ENCODE measurements around the gene TEAD1.

TEAD1 gene

DNA sequence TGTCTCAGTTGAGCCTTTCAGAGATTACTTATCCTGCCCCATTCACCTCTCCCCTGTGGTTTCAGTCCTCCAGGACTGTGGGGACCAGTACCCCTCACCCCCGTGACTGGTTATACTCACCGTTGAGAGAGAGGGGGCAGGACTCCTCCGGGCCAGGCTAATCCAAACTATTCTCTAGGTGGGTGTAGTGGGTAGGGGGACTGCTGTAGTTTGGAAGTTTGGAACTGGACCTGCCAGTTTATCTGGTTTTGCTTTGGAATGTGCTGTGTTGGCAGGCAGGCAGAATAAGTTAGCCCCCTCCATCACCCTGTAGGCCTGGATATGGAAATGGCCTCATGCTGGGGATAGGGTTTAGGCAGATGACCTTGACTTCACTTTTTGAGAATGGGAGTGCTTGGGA lies 13.5 kb downstream of the TEAD1 start:
- DNase-seq: no peak

GRCh38 chr11:12689029-12689755 lies 15.0 kb downstream of the TEAD1 start:
- no peak for DNase-seq

DNA sequence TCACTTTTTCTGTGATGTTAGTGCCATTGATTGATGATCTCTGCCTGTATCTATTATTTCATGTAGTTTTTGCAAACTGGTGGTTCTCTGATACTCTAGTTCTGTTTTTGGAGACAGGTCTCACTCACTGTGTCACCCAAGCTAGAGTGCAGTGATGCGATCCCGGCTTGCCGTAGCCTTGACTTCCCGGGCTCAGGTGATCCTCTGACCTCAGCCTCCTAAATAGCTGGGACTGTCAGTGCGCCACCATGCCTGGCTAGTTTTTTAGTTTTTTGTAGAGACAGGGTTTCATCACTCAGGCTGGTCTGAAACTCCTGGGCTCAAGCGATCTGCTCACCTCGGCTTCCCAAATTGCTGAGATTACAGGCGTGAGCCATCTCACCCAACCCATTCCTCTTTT lies 16.4 kb downstream of the TEAD1 start:
- DNase-seq: no peak

DNA sequence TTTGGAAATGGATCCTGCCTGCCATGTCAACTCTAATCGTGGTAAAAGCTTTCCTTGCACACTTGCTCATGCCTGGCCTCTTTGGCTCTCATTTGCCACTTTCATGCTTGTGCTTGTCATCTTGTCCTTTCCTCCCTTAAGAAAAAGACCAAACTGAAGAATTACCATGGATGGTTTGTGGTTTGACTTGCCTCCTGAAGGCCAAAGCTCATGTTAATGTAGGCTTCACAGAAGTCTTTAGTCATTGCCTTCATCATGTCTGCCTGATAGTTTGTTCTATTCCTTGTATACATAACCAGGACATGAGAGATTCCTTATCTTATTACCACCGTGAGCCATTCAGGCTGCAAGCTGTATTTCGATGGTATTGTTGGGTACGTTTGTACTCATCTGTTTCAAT lies 17.3 kb downstream of the TEAD1 start:
- DNase-seq: no peak

GRCh38 chr11:12692229-12693075 lies 18.2 kb downstream of the TEAD1 start:
- DNase-seq: no peak

DNA sequence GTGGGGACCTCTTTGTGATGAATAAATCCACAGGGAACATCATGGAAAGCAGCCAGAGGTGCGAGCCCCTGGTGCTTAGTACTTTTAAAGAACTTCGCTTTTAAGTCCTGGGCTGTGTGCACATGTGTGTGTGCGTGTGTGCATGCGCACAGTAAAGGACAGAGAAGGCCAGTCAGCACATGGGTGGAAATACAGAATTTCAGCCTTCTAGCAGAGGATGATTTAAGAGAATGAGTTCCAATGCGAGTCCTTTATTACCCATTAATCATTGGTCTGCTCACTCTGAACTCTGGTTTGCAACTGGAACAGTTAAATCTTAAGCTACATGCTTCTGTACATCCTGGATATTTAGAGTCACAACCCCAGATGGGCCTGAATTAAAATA lies 18.9 kb downstream of the TEAD1 start:
- no peak for DNase-seq

DNA sequence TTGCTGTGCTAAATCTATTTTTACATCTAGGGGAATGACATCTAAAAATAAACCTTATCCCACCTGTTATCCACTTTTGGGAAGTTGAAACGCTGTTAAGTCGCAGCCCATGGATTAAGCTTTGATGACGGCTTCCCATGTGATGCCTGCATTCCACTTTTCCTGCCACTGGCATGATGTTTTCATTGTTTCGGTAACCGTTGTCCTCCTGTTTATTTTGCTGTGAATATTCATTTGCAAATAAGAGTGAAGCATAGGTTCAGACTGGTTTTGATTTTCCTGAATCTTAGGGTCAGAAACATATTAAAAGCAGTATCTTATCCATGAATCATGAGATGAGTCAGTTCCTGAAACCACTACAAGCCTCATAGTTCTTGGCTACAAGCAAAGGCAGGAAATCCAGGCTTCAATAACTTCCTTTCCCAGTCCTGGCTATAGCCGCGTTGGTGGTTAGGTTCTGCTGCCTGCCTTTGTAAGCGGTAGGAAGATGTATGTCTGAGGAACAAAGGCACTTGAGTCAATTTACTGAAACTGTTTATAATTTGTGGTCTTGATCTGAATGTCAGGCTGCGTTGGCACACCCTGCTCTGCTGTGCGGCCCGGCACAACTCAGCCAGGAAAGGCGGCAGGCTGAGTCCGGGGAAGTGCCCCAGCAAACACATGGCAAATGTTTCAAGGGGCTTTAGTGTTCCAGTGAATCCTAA lies 19.4 kb downstream of the TEAD1 start:
- DNase-seq: no peak

DNA sequence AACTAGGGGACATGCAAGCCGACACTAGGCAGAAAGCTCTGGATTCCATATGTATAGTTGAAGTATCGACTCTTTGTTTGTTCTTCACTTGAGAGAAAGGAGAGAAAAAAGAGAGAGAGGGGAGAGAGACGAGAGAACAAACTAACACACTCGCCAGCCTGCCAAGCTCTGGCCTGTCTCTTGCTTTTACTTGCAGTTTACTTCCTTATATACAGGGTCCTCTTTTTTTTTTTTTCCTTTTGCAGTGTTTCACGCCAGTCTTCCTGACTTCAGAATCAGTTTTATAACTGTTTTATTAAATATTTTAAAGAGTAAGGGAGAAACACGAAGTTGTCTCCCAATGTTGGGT lies 19.9 kb downstream of the TEAD1 start:
- DNase-seq: no peak

DNA sequence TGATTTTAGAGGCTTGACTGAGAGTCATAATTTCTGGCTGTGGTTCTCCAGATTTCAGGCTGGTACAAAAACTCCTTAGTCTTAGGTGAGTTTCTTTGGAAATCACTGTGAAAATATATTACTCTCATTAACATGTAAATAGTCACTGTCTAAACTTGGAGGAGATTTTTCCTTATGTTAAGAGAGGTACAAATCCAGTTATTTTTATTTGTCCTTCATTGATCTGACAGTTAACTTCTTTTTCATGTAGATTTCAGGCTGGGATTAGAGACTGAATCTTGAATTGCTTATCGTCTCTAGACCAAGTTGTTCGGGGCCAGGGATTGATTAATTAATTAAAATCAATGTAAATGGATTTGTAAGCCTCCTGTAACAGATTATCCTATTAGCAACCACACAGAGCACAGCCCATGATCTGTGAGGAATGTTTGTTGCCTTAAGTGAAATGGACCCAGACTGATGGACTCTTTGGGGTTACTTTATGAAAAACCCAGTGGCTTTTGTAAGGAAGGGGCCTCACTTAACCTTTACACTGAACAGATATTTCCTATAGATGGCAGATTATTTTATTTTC lies 21.1 kb downstream of the TEAD1 start:
- no peak for DNase-seq

- DNase-seq: no peak
These were observed 21.7 kb downstream of the TEAD1 start for GRCh38 chr11:12695873-12696272.

DNA sequence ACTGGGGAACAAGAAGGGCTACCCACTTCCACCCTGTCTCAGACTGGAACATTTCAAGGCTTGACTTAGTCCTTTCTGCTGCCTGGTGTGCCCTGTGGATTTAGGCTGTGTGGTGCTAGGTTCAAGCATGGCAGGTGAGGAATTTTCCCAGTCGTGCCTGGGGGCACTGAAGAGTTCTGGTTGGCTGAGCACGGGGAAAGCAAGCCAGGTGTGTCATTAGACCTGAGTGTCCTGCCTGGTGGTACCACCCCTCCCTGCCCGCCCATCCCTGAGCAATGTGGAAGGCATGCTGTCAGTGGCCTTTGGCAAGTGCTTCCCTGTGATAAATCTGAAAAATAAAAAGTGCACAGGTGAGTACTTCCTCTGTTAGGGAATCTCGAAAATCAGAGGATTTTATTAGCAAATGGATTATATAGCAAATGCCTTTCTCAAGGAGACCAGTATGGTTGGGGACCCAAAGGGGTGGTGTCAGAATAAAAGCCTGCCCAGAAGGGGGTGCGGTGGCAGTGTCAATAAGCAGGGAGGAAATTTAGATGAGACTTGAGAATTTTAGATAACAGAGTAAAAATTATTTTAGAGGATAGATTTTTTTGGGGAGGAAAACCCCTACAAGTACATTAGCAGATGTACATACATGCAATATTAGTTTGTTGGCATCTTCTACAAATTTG lies 22.8 kb downstream of the TEAD1 start:
- no peak for DNase-seq

DNA sequence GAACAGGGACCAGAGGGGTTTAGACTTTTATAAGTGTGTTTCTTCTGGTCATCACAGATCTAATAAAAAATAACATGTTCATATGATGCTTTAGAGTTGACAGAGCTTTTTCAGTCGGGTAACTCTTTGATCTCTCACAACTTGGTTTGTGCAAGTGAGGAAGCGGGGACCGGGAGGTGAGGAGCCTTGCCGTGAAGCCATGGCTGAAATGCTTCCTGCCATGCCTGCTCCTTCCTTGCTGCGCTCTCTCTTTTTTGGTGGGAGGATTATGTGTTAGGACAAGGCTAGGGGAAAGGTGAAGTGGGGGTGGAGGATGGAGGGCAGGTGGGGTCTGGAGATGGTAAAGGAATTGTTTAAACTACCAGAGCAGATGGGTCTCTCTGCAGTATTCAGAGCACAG lies 23.8 kb downstream of the TEAD1 start:
- DNase-seq: no peak

- DNase-seq: no peak
These were observed 27.8 kb downstream of the TEAD1 start for GRCh38 chr11:12701811-12702592.

DNA sequence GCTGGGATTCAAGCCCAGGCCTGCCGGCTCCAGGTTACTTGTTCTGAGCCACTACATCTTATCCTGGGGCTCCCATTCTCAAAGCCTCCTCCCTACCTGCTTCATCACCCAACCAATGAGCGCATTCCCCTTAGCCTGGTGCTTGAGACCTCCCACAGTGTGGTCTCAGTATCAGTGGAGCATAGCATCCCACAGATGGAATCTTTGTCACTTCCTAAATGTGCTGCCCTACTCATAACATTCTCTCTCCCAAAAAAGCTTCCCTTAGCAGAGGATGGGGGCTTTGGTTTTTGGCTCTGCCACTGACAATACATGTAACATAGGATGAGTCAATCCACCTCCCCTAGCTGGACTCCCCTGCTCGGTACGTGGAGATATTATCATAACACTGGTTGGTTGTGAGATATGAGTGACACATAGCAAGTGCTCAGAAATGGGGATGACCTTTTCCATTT lies 28.8 kb downstream of the TEAD1 start:
- no peak for DNase-seq

DNA sequence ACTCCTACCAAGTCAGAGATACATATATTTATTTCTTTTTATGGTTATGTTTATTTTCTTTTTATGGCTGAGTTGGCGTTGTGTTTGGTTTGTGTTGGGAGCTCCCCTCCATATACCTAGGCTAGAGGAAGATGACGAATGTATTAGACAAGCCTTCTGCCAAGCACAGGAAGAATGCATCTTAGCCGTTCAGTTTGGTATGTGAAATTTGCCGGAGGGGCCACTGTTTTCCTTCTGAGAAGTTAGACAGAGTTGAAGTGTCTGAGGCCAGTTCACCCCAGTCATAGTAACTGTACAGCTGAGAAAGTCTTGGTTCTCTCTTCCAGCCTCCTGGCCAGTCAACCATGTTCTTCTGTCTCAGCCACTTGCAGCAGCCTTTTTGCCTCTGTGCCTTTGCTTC lies 29.8 kb downstream of the TEAD1 start:
- DNase-seq: no peak

- no peak for DNase-seq
These were observed 31.7 kb downstream of the TEAD1 start for GRCh38 chr11:12705874-12706273.

- DNase-seq: no peak
These were observed 32.6 kb downstream of the TEAD1 start for GRCh38 chr11:12706545-12707499.

GRCh38 chr11:12707500-12707880 lies 33.3 kb downstream of the TEAD1 start:
- no peak for DNase-seq

- no peak for DNase-seq
These were observed 37.3 kb downstream of the TEAD1 start for GRCh38 chr11:12711496-12711895.

- no peak for DNase-seq
These were observed 37.9 kb downstream of the TEAD1 start for GRCh38 chr11:12712132-12712531.

DNA sequence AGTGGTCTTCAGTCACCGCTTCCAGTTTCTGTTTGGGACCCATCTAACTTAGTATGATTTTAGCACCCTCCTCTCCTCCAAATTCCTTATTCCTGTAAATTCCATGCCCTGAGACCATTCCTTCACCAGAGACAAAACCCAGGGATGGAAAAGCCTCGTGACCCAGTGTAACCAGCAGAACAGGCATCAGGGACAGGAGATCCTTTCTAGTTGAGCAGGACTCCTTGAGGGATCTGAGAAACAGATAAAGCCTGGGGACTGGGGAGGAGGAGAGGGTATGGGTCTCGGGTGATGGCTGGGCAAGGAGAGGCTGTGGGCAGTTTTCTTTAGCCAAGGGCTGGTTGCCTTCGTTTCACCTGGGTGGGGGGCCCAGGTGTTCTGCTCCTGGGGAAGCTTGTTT lies 40.9 kb downstream of the TEAD1 start:
- no peak for DNase-seq

Measured in stimulated activated CD4-positive, alpha-beta T cell treated with anti-CD3 and anti-CD28 coated beads, Interleukin-4, amount 100 ng/mL, for 24 hours (primary cell).